ENCODE measurements around the gene NGLY1. TPM values are rescaled to one million over a fixed set of nuclear protein-coding genes. Genes with fewer than 3 reads are reported as not detected.

Gene NGLY1
- total and polyA plus RNA-seq, 2 of the 8 experiments (the other 6 are each of a cell fraction or from before 2014, with no cell fraction given) = 3.1 to 24.8 TPM

DNA sequence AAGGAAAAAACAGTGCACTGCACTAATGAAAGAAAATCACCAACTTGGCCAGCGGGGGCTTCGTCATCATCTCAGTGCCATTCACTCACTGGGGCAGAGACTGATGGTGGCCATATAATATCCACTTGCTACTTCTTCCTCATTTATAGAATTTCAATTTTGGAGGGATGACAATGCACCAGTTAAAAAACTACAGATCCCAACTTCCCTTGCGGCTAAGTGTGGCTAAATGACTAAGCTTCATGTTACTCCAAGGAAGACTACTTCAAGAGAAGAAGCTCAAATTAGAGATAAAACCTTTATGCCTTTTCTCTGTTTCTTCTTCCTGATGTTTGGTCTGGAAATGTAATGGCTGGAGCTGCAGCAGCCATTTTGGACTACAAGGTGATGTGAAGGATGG, 38.8 kb downstream of the NGLY1 start:
- Histone ChIP-seq H3K18ac (ENCODE audit: extremely low read depth, low read length) (no peak overlapping the region), H4K8ac (ENCODE audit: extremely low read depth, insufficient read depth, low read length) (no peak overlapping the region), H3K79me2 (ENCODE audit: control insufficient read depth in 1 of 2, insufficient read depth in 2 of 2, low read length in 2 of 2) (no peaks in the 10 kb centered on the region), H3K4me3 (ENCODE audit: extremely low read depth in 1 of 4, insufficient read depth in 2 of 4, low read depth in 3 of 4, low read length in 4 of 4) (no peak overlapping the region), H3K27me3 (replicated peaks in 1 of 4; ENCODE audit: control insufficient read depth in 3 of 4, extremely low read depth in 1 of 4, insufficient read depth in 3 of 4, low read length in 3 of 4) (no peaks in the 10 kb centered on the region), H3K9me3 (ENCODE audit: insufficient read depth in 2 of 2, low read depth in 1 of 2, low read length in 1 of 2) (no peaks in the 10 kb centered on the region), H2AK5ac (ENCODE audit: low read depth, low read length) (no peak overlapping the region), H3K14ac (ENCODE audit: insufficient read length) (no peak overlapping the region), H2BK20ac (ENCODE audit: low read length) (no peak overlapping the region), H3K36me3 (ENCODE audit: control insufficient read depth in 2 of 4, insufficient read depth in 4 of 4, low read length in 3 of 4) (peaks cover 0 to 1% (median under 1%) of the 10 kb centered on the region in 4 experiments; a peak in 3 of 8 replicates), H4K91ac (replicated peaks; ENCODE audit: insufficient read length, low read length) (no peak overlapping the region), H2BK120ac (replicated peaks; ENCODE audit: low read depth, low read length) (no peak overlapping the region), H3K56ac (replicated peaks; ENCODE audit: insufficient read length, low read depth, low read length) (no peak overlapping the region), H3K23me2 (ENCODE audit: low read depth, low read length) (no peaks in the 10 kb centered on the region), H4K20me1 (replicated peaks in 1 of 2; ENCODE audit: control insufficient read depth in 1 of 2, insufficient read depth in 2 of 2, low read length in 2 of 2) (peaks cover 0 to 1% of the 10 kb centered on the region in 2 experiments), H4K5ac (ENCODE audit: insufficient read length, low read depth, low read length) (no peak overlapping the region), H2BK5ac (ENCODE audit: low read depth, low read length) (no peak overlapping the region), H2BK12ac (ENCODE audit: low read depth, low read length) (no peak overlapping the region), H3K79me1 (ENCODE audit: low read depth, low read length) (no peaks in the 10 kb centered on the region), H3K9ac (replicated peaks in 1 of 4; ENCODE audit: extremely low read depth in 1 of 4, low read depth in 3 of 4, low read length in 3 of 4) (no peak overlapping the region), H3K23ac (ENCODE audit: insufficient read length) (no peak overlapping the region), H3K4me2 (ENCODE audit: insufficient read depth in 1 of 2, low read depth in 2 of 2, low read length in 2 of 2) (no peak overlapping the region), H2BK15ac (ENCODE audit: low read length) (no peak overlapping the region), H3K4me1 (replicated peaks in 1 of 4; ENCODE audit: control insufficient read depth in 3 of 4, insufficient read depth in 4 of 4, low read length in 3 of 4) (peaks cover 0 to 7% (median 3%) of the 10 kb centered on the region in 4 experiments; a peak in 4 of 7 replicates), H3K27ac (ENCODE audit: low read depth, low read length) (no peak overlapping the region), H3K4ac (replicated peaks; ENCODE audit: insufficient read length, low read depth, low read length) (no peak overlapping the region), H2AFZ (ENCODE audit: low read length) (no peak overlapping the region)
- TF ChIP-seq SIX5 (IDR thresholded peaks at IDR 0.05; ENCODE audit: low read depth, low read length) = no peak
- WGBS, 2 experiments (ENCODE audit: extremely low coverage in 1 of 2, insufficient coverage in 1 of 2, insufficient read length in 1 of 2, insufficient replicate concordance in 2 of 2, low coverage in 1 of 2, low lambda C conversion rate in 2 of 2, missing lambda C conversion rate in 1 of 2) = 91% methylated on average over 3 of the region's 3 CpGs; no CpG with 5 or more reads in 1 of the 2 experiments
- DNase-seq (ENCODE audit: low read depth in 1 of 2, low spot score in 2 of 2) (no peak), FAIRE-seq (no peak)
- POLR2A ChIA-PET (ENCODE audit: partially characterized antibody) = no interaction called here
- CTCF ChIA-PET (ENCODE audit: partially characterized antibody) = interaction anchor here (0.9 to 1.5 kb wide), 3 partner anchors 8 to 96 kb away, joined by 3 to 6 read pairs (median 3); no protein-coding TSS in a partner anchor
